Stimulated activated CD4-positive, alpha-beta T cell treated with anti-CD3 and anti-CD28 coated beads, TNF-alpha, amount 100 ng/mL, for 4 hours (primary cell): ENCODE data around the gene LRRC37A3.
A peak's percentile ranks its signal among the peaks of the same experiment; 100 is the strongest.
"Not testable (repeated sequence)": the region's sequence is repeated elsewhere in the genome, so short reads cannot be mapped to it uniquely, and the experiment has no call there.

Experiments used
- DNase-seq, 3 experiments: peaks; one replicate each; pipeline ENCODE4 v3.0.0-alpha.2; 2020; ENCODE audit warnings: low read depth in 3 of 3

Gene LRRC37A3

DNA sequence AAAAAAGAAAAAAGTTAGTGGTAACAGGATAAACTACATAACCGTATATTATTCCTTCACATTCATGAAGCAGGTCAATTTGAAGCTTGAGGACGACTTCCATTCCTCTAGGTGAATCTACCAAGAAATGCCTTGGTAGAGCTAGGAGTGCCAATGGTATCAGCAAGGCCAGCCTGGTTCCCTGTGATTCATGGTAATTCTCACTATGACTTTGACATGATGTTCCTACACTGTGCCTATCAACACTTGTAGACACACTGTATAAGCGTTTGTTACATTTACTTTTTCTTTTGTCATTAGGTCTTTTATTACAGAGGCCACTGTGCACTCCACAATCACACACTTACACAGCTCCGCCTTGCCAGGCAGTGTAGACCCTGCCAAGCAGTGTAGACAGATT, 7.2 kb upstream of the LRRC37A3 start:
- DNase-seq = not testable (repeated sequence)

DNA sequence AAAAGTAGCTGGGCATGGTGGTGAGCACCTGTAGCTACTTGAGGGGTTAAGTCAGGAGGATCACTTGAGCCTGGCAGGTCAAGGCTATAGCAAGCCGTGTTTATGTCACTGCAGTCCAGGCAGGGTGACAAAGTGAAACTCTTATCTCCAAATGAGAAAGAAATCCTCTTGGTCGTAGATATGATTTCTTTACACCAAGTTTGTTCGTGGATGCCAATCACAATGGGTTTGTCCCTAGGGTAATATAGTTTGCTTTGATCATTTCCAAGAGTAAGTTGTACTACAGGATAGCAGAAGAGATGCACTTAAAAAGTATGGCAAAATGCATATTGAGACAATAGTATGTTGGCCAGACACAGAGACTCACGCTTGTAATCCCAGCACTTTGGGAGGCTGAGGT, 6.0 kb upstream of the LRRC37A3 start:
- DNase-seq = not testable (repeated sequence)

DNA sequence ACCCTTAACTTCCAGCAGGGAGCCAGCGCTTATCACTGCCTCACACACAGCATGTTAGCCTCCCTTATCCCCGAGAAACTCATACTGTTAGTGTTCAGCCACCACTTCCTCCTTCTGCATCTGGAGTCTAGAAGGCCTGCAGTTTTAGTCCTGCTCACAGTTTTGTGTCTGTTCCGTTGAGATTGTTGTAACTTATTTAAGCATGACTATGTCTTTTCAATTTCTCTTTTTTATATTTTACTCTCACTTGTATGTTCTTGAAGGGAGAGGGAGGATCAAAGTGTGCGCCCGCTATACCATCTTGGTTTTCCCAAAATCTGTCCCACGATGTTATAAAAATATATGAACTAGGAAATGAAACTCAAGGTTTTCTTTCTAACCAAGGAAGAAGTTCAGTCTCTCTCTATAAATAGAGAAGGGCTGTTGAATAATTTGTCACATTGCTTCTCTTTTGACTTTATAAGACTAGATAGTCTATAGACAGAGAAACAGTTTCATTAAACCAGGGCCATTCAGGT, 3.8 kb upstream of the LRRC37A3 start:
- not testable (repeated sequence) for DNase-seq

DNA sequence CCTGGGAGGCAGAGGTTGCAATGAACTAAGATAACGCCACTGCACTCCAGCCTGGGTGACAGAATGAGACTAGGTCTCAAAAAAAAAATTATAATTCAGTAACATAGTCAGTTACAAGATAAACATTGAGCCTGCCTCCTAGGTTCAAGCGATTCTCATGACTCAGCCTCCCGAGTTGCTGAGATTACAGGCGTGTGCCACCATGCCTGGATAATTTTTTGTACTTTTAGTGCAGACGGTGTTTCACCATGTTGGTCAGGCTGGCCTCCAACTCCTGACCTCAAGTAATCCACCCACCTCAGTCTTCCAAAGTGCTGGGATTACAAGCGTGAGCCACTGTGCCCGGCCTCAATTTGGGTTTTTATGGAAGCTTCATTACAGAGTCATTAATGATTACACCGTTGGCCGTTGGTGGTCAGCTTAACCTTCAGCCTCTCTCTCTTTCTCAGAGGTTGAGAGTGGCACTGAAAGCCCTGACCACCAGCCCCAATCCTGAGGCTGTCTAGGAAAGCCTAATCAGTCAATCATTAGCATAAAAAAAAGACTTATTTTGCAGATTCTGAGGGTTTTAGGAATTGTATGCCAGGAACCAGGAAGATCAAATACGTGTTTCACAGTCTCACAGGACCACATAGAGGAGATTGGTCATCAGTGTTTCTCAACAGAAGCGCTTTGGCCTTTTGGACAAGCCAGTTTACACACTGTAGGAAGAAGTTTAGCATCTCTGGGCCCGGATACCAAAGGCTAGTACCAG, 1.3 kb upstream of the LRRC37A3 start:
- no peak for DNase-seq

DNA sequence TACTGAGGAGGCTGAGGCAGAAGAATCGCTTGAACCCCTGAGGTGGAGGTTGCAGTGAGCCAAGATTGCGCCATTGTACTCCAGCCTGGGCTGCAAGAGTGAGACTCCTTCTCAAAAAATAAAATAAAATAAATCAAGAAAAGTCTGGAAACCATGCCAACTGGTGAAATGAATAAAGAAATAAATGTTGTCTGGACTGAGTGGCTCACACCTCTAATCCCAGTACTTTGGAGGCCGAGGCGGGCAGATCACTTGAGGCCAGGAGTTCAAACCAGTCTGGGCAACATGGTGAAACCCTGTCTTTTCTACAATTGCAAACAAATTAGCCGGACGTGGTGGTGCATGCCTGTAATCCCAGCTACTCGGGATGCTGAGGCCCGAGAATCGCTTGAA, 744 bp upstream of the LRRC37A3 start:
- DNase-seq = no peak

DNA sequence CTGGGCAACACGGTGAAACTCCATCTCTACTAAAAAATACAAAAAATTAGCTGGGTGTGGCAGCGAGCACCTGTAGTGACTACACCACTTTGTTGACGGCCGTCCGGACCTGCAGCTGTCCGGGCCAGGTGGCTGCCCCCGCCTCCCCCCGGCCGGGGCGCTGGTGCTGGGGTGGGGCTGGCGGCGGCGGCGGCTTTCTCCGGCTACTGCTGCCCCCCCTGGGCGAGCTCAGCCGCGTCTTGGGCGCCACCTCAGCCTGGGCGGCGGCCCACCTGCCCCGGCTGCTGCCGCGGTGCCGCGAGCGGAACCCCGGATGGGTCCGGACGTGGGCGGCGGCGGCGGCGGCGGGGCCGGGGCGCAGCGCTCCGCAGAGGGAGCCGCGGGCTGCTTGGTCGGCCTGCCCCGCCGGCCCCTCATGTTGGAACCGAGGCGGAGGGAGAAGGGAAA, 413 bp downstream of the LRRC37A3 start:
- peak in 1 of 3 experiments; percentile 16 for DNase-seq

DNA sequence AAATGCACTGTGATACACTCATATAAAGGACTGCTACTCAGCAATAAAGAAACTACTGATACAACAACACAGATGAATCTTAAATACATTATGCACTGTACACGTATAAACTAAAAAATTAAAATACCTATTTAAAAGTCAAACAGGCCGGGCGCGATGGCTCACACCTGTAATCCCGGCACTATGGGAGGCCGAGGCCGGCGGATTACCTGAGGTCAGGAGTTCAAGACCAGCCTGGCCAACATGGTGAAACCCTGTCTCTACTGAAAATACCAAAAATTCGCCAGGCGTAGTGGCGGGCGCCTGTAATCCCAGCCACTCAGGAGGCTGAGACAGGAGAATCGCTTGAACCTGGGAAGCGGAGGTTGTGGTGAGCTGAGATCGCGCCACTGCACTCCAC, 1.7 kb downstream of the LRRC37A3 start:
- not testable (repeated sequence) for DNase-seq

DNA sequence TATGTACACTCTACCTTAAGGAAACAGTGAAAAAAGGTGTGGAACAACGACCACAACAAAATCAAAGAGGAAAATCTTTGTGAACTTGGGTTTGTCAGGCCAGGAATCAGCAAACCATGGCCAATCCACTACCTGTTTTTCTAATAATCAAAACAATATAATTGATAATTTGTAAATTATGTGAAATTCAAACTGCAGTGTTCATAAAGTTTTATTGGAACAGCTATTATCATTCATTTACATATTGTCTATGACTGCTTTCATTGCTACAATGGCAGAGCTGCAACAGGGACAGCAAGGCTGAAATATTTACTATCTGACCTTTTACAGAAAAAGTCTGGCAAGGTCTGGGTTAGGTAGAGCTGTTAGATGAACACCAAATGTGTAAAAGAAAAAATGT, 4.0 kb downstream of the LRRC37A3 start:
- DNase-seq = not testable (repeated sequence)

DNA sequence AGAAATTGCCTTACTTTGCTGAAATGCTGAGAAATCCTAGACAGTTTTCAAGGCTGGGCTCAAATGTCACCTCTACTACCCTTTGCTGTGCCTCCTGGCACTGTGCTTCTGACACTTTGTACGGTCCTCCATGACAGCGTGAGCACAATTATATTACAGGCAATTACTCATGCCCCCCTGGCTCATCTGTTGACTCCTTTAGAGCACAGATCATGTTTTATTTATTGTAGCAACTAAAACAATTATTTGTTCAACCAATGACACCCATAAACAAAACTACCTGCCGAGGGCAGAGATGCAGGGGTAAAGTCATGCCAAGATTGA, 9.1 kb downstream of the LRRC37A3 start:
- DNase-seq = not testable (repeated sequence)

DNA sequence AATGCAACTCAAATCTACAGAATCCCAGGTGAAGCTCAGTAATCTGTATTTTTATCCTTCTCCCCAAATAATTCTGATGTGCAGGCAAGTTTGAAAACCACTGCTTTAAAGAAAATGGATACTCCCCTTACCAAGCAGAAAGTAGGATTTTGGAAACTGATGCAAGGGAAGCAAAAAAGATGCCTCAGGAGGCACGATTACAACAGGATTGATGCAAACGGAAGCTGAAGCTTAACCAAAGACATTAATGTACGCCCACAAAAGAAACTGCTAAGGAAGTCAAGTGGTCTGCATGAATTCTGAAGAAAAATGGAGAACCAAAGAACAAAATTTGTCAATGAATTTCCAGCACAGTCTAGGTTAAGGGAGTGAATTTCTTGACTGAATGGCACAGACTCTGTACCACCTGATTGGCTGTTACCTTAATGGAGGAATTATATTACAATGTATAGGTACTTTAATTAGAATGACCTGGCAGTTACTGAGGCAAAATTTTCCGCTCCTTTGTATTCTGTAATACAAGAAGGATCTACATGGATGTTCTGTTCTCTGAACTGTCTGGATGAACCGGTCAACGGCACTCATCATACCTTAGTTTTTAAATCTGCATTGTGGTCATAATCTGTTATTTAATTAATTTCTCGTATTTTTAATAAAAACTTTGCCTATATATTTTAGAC, 9.6 kb downstream of the LRRC37A3 start:
- not testable (repeated sequence) for DNase-seq

DNA sequence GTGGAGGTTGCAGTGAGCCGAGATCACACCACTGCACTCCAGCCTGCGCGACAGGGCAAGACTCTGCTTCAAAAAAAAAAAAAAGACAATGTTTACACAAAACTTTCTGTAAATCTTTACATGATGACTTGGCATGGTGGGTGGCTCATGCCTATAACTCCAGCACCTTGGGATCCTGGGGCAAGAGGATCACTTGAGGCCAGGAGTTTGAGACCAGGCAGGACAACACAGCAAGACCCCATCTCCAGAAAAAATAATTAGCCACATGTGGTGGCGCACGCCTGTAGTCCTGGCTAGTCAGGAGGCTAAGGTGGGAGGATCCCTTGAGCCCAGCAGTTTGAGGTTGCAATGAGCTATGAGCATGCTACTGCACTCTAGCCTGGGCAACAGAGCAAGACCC, 15.2 kb downstream of the LRRC37A3 start:
- DNase-seq = not testable (repeated sequence)

DNA sequence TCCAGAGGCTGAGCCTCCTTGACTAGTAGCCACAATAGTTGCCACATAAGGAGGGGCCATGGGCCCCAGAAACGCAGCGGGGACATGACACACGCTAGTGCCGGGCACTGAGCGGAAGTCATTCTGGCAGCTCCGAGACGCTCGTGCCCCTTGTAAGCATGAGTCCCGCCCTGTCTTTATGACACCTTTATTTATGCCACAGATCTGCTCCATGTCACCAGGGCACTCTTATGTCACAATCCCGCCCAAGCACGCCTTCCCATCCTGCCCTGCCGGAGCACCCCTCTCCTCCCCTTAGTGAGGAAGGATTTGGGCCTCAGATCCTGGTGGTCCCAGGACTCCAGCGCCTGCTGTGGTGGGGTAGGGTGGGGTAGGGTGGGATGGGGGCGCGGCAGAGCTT, 22.1 kb downstream of the LRRC37A3 start:
- DNase-seq = not testable (repeated sequence)

DNA sequence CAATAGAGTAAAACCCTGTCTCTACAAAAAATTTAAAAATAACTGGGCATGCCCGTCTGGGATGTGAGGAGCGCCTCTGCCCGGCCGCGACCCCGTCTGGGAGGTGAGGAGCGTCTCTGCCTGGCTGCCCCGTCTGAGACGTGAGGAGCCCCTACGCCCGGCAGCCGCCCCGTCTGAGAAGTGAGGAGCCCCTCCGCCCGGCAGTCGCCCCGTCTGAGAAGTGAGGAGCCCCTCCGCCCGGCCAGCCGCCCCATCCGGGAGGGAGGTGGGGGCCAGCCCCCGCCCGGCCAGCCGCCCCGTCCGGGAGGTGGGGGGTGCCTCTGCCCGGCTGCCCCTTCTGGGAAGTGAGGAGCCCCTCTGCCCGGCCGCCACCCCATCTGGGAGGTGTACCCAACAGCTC, 45.1 kb downstream of the LRRC37A3 start:
- DNase-seq = not testable (repeated sequence)

DNA sequence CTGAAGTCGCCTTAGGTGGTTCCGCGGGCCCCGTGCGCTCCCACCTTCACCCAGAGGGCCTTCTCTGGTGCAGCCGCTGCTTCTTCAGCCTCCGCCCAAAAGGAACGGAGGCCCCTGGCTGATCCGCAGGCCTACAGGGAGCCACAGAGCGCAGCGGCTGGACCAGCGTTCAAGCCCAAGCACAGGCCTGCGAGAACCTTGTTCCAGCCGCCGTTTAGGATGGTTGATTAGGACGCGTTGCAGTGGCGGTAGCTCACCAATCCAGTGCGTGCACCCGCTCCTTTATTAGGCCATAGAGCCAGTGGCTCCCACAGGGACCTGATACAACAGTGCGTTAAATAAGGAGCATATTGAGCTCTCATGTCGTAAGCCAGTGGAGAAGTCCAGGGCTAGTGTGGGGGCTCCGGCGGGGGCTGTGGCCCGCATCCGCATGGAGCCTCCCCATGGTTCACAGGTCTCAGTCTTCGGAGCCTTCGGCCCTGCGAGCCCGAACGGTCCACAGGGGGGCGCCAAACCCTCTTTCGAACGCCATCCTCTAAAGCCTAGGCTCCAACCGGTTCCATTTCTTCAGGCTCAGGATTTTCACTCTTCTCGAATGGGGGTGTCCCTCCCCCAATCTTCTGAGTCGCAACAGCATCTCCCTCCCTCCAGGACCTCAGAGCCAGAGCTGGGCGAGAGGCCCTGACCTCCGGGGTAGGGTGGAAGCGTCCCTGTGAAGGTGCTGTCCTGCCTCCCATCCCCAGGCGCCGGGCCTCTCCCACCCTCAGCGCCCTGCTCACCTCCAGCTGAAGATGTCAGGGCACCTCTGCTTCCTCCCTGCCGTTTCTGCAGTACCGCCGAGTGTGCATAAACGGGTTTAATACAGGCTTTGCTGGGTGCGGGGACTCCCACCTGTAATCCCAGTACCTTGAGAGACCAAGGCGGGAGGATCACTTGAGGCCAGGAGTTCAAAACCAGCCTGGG, 71.5 kb downstream of the LRRC37A3 start:
- peak; percentile 54 to 66 (median 62) for DNase-seq

DNA sequence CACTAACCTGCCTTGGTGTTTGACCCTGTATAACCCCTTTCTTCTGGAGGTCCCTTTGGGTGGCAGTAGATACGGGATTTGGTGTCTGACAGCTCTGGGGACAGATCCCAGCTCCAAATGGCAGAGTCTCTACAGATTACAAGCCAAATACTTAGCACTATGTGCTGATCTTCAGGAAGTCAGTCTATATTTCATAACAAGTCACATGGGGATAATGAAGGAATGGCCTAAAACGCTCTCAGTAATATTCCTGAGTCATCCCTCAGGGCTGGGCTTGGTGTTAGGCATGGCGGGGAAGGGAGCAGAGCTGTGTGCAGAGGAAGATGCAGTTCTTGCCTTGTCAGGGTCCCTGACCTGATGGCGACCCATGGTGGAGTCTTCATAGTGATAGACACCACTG, 72.4 kb downstream of the LRRC37A3 start:
- not testable (repeated sequence) for DNase-seq

DNA sequence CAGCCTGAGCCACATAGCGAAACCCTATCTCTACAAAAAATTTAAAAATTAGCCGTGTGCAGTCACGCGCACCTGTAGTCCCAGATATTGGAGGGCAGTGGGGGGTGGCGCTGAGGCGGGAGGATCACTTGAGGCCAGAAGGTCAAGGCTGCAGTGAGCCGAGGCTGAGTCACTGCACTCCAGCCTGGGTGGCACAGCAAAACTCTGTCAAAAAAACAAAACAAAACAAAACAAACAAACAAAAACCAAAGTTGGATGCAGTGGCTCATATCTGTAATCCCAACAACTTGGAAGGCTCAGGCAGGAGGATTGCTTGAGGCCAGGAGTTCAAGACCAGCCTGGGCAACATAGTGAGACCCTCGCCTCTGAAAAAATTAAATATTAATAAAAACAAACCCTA, 75.4 kb downstream of the LRRC37A3 start:
- not testable (repeated sequence) for DNase-seq

DNA sequence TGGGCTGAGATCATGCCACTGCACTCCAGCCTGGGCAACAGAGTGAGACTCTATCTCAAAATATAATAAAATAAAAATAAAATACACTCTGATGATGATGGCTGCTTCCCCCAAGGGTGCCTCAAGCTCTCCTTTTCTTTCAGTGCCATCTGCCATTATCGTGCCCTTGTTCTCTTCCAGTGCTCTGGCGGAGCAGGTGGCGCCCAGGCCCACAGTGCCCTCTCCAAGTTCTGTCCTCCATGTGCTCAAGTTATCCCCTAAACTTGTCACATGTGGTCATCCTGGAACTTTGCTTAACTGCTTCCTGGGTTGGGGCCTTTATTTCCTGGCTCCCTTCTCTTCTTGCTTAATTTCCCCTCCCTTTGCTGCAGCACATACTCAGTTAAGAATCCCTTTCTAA, 76.4 kb downstream of the LRRC37A3 start:
- DNase-seq = not testable (repeated sequence)

DNA sequence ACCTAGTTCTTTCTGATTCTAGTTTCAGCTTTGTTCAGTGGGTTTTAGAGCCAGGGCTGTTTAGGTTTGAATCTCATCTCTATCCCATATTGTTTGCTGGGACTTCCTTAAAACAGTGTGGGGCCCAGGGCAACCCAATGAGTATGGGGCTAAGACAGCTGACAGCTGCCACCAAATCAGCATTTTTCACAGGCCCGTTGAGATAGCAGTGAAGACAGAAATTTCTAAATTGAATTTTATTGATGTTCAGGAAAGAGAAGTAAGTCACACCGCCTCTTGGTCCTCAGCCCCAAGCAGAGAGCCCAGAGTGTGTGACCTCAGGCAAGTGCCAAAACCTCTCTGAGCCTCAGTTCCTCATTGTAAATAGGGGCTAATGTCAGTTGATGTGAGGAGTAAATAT, 78.3 kb downstream of the LRRC37A3 start:
- not testable (repeated sequence) for DNase-seq

DNA sequence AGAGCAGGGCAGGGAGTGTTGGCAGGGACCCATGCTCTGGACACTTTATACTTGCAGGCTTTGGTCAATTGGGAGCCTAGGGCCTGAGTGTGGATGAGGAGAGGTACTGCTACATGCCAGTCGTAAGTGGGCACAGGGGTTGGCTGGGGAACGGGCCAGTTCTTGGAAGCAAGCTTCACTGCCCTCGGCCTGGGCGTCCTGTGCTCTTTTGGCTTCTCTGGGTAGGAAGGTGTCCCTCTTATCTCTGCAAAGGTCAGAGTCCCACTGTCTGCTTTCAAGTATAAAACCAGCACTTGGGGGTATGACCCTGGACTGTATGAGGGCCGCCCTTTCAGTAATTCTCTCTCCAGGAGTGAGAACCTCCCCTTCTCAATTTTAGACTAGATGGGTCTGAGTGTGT, 80.8 kb downstream of the LRRC37A3 start:
- DNase-seq = not testable (repeated sequence)

DNA sequence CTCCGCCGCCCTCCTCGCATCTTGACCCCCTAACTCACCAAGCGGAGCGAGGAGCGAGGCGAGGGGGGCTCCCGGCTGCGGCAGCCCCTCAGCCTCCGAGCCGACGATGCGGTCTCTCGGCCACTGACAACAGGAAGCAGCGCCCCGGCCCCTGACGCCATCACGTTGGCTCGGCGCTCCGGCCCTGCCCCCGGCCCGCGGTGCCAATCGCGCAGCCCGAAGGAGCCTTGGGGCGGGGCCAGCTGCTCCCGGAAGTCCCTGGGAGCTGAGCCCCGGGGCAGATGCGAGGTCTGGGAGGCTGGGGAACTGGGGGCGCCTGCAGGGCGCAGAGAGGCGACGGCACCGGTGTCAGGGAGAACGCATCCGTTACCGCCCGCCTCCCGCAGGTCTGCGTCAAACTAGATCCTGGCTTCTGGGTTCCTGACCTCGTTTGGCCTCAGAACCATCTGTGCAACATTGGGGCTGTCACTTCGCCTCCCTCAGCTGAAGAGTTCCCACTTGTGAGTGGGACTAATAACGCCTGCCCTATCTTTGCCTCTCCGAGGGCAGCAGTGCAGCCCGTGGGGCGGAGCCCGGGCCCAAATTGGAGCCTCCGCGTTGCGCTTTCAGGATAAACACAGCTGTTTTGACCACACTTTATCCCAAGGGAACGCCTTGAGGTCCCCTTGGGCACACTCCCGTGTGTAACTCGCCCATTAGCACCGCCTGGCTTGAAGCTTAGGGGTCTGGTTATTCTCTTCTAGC, 82.1 kb downstream of the LRRC37A3 start:
- DNase-seq = peak; percentile 63 to 76 (median 72)

DNA sequence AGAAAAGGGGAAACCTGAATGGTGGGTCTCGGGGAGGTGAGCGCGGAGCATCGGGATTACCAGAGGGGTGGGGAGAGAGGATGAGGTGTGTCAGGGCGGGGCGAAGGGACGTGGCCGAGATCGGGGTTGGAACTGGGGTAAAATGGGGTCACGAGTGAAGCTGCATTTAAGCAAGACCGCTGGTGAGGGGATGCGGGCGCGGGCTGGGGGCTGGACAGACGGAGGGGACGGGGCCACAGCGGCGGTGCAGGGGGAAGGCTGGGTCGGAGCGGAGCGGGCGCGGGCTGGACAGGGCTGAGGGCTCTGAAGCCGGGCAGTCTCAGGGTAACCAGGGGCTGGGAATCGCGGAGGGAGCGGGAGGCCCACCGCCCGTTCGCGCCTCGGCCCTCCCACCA, 82.7 kb downstream of the LRRC37A3 start:
- peak in 1 of 3 experiments; percentile 6 for DNase-seq
